Ectodermal cell (in vitro differentiated cells): Measurements from ENCODE around the gene TFF2.

ENCODE experiments used
- H3K27ac ChIP-seq: 2 replicates; pipeline ENCODE4 v1.7.0; 2013; ENCODE audit warnings: mild to moderate bottlenecking, low read depth, low read length; ENCODE audit not compliant: insufficient read depth, poor library complexity, severe bottlenecking
- H3K27me3 ChIP-seq: 2 replicates; pipeline ENCODE4 v1.7.0; 2013; ENCODE audit warnings: mild to moderate bottlenecking, low read length; ENCODE audit not compliant: insufficient read depth, control insufficient read depth, poor library complexity, severe bottlenecking
- H3K36me3 ChIP-seq: one replicate; pipeline ENCODE4 v1.7.0; 2013; ENCODE audit warnings: low read length; ENCODE audit not compliant: control insufficient read depth, insufficient read depth
- H3K4me1 ChIP-seq: one replicate; pipeline ENCODE4 v1.7.0; 2013; ENCODE audit warnings: low read length; ENCODE audit not compliant: control insufficient read depth, insufficient read depth
- H3K4me3 ChIP-seq: 2 replicates; pipeline ENCODE4 v1.7.0; 2013; ENCODE audit warnings: low read depth, low read length, control low read depth; ENCODE audit not compliant: insufficient read depth
- H3K9me3 ChIP-seq: 2 replicates; pipeline ENCODE4 v1.7.0; 2013; ENCODE audit warnings: mild to moderate bottlenecking, low read length, moderate library complexity; ENCODE audit not compliant: control insufficient read depth
- WGBS, 2 experiments: methylation state at CpG; one replicate each; pipeline ENCODE4 v1.1.7; 2013; ENCODE audit warnings: missing lambda C conversion rate in 2 of 2; 5-methylcytosine and 5-hydroxymethylcytosine counted together

Gene TFF2

GRCh38 chr21:42391297-42391696, 40.5 kb upstream of the TFF2 start:
- Histone ChIP-seq H3K4me3 (no peak overlapping the region), H3K9me3 (no peaks in the 10 kb centered on the region), H3K27me3 (peaks cover 7% of the 10 kb centered on the region), H3K27ac (no peak overlapping the region), H3K4me1 (peaks cover 3% of the 10 kb centered on the region), H3K36me3 (no peaks in the 10 kb centered on the region)
- 92 to 96% methylated on average over 5 of the region's 5 CpGs for WGBS, 2 experiments

DNA sequence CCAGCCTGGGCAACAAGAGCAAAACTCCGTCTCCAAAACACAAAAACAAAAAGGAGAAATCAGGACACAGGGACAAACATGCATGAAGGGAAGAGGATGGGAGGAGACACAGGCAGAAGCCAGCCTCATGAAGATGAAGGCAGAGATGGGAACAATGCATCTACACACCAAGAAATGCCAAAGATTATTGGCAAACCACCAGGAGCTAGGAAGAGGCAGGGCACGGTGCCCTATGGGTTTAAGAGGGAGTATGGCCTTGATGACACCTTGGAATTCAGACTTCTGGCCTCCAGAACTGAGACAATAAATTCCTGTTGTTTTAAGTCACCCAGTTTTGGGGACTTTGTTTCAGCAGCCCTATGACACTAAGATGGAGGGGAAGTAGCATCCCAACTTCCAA, 39.9 kb upstream of the TFF2 start:
- Histone ChIP-seq H3K27ac (no peak overlapping the region), H3K27me3 (peaks cover 7% of the 10 kb centered on the region)

GRCh38 chr21:42390193-42390592, 39.4 kb upstream of the TFF2 start:
- no peaks in the 10 kb centered on the region for H3K36me3 ChIP-seq
- H3K27ac ChIP-seq, result no peak overlapping the region
- WGBS, 2 experiments, result 85 to 90% methylated on average over 5 of the region's 5 CpGs

More for the DNA sequence above, 39.9 kb upstream of the TFF2 start:
- Histone ChIP-seq H3K4me1 (peaks cover 3% of the 10 kb centered on the region), H3K4me3 (no peak overlapping the region), H3K36me3 (no peaks in the 10 kb centered on the region), H3K9me3 (no peaks in the 10 kb centered on the region)
- 92% methylated on average over 2 of the region's 2 CpGs for WGBS, 2 experiments

GRCh38 chr21:42389449-42389835, 38.6 kb upstream of the TFF2 start:
- Histone ChIP-seq H3K4me1 (peaks cover 3% of the 10 kb centered on the region), H3K27me3 (peaks cover 7% of the 10 kb centered on the region), H3K27ac (no peak overlapping the region), H3K9me3 (no peaks in the 10 kb centered on the region), H3K36me3 (no peaks in the 10 kb centered on the region), H3K4me3 (no peak overlapping the region)
- 41 to 47% methylated on average over 6 of the region's 6 CpGs for WGBS, 2 experiments

More at GRCh38 chr21:42390193-42390592, 39.4 kb upstream of the TFF2 start:
- Histone ChIP-seq H3K4me3 (no peak overlapping the region), H3K27me3 (peaks cover 7% of the 10 kb centered on the region), H3K9me3 (no peaks in the 10 kb centered on the region), H3K4me1 (peaks cover 3% of the 10 kb centered on the region)

DNA sequence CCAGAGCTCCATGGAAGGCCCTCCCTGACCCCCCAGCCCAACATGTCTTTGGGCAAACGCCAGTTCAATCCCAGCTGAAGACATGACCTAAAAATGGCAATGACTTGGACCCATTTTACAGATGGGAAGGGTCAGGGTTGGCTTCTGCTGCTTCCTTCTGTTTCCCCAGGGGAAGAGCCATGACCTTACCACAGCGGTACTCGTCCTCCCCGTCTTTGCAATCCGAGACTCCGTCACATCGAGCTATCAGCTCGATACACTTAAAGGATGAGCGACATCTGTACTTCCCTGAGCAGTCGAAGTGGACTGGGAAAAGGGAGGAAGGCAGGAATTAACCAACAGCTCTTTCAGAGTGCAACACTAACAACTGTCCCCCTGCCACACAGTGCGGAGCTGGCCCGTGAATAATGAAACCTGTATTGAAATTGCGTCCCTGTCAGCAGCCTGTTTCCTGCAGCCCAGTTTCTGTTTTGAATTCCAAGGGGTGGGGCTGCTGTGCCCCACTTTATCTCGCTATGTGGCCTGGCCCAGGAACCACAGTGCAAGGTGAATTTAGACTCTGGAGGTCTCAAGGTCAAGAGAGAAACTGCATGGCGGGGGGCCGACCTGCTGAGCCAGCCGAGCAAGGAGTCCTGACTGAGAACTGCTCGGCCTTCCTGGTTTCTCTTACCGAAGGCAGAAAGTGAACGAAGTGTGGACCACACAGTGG, 38.1 kb upstream of the TFF2 start:
- WGBS, 2 experiments, result 71 to 73% methylated on average over 20 of the region's 20 CpGs
- H3K27me3 ChIP-seq, result peaks cover 7% of the 10 kb centered on the region
- no peak overlapping the region for H3K4me3 ChIP-seq
- H3K9me3 ChIP-seq, result no peaks in the 10 kb centered on the region
- H3K27ac ChIP-seq, result no peak overlapping the region
- H3K4me1 ChIP-seq, result peaks cover 3% of the 10 kb centered on the region
- no peaks in the 10 kb centered on the region for H3K36me3 ChIP-seq

- no peaks in the 10 kb centered on the region for H3K36me3 ChIP-seq
- no peak overlapping the region for H3K4me3 ChIP-seq
- H3K4me1 ChIP-seq, result peaks cover 3% of the 10 kb centered on the region
- peaks cover 7% of the 10 kb centered on the region for H3K27me3 ChIP-seq
- no peak overlapping the region for H3K27ac ChIP-seq
- H3K9me3 ChIP-seq, result no peaks in the 10 kb centered on the region
- WGBS, 2 experiments, result 96% methylated on average over 6 of the region's 6 CpGs
These were observed 37.1 kb upstream of the TFF2 start for GRCh38 chr21:42387843-42388340.

DNA sequence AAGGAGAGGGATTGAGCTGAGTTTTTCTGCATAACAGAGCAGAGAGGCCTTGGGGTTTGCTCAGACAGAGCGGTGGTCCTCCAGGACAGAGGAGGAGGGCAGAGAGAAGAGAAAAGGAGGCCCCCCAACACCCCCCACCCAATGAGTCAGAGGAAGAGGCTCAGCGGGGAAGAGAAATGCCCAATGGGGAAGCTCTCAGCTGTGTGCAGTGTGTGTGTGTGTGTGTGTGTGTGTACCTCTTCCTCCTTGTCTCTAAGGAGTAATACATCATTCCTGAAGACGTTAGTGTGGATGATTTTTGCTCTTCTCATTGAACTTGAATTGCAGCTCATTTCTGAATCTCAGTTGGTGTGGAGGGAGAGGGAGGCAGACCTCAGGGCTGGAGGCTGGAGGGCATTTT, 36.4 kb upstream of the TFF2 start:
- Histone ChIP-seq H3K27ac (no peak overlapping the region), H3K4me3 (no peak overlapping the region), H3K36me3 (no peaks in the 10 kb centered on the region), H3K27me3 (peaks cover 7% of the 10 kb centered on the region), H3K9me3 (no peaks in the 10 kb centered on the region), H3K4me1 (peaks cover 3% of the 10 kb centered on the region)
- WGBS, 2 experiments, result 67 to 78% methylated on average over 3 of the region's 3 CpGs

- Histone ChIP-seq H3K9me3 (no peaks in the 10 kb centered on the region), H3K4me1 (peaks cover 3% of the 10 kb centered on the region), H3K4me3 (no peak overlapping the region), H3K27me3 (peaks cover 3% of the 10 kb centered on the region), H3K27ac (no peak overlapping the region), H3K36me3 (no peaks in the 10 kb centered on the region)
- WGBS, 2 experiments, result 94 to 96% methylated on average over 11 of the region's 11 CpGs
These were observed 35.3 kb upstream of the TFF2 start for GRCh38 chr21:42386034-42386591.

- WGBS, 2 experiments, result 93 to 96% methylated on average over 5 of the region's 5 CpGs
- H3K4me3 ChIP-seq, result no peak overlapping the region
- H3K27me3 ChIP-seq, result no peaks in the 10 kb centered on the region
- peaks cover 3% of the 10 kb centered on the region for H3K4me1 ChIP-seq
- no peak overlapping the region for H3K27ac ChIP-seq
- no peaks in the 10 kb centered on the region for H3K9me3 ChIP-seq
- no peaks in the 10 kb centered on the region for H3K36me3 ChIP-seq
These were observed 34.8 kb upstream of the TFF2 start for GRCh38 chr21:42385619-42386018.

GRCh38 chr21:42384989-42385388, 34.2 kb upstream of the TFF2 start:
- H3K36me3 ChIP-seq, result no peaks in the 10 kb centered on the region
- peaks cover 3% of the 10 kb centered on the region for H3K4me1 ChIP-seq
- H3K9me3 ChIP-seq, result no peaks in the 10 kb centered on the region
- H3K4me3 ChIP-seq, result no peak overlapping the region
- no peaks in the 10 kb centered on the region for H3K27me3 ChIP-seq
- no peak overlapping the region for H3K27ac ChIP-seq
- 92 to 95% methylated on average over 2 of the region's 2 CpGs for WGBS, 2 experiments
